HCEC 1CT (cell line): Measurements from ENCODE around the gene PGM2L1.
"Not testable (repeated sequence)": the region's sequence is repeated elsewhere in the genome, so short reads cannot be mapped to it uniquely, and the experiment has no call there.

Experiments
- DNase-seq: peaks from one replicate; pipeline ENCODE4 v3.0.0-alpha.2; 2017

Gene PGM2L1

GRCh38 chr11:74398244-74399159 lies at the start of gene PGM2L1:
Gene PGM2L1, minus strand, starts transcription at chr11:74398433. Its CDS starts 272 bp downstream, at chr11:74398161.
- peak; percentile 96 for DNase-seq

GRCh38 chr11:74447720-74448119 lies 49.5 kb upstream of the PGM2L1 start:
- DNase-seq, result no peak

GRCh38 chr11:74446532-74446938 lies 48.3 kb upstream of the PGM2L1 start:
- DNase-seq, result no peak

DNA sequence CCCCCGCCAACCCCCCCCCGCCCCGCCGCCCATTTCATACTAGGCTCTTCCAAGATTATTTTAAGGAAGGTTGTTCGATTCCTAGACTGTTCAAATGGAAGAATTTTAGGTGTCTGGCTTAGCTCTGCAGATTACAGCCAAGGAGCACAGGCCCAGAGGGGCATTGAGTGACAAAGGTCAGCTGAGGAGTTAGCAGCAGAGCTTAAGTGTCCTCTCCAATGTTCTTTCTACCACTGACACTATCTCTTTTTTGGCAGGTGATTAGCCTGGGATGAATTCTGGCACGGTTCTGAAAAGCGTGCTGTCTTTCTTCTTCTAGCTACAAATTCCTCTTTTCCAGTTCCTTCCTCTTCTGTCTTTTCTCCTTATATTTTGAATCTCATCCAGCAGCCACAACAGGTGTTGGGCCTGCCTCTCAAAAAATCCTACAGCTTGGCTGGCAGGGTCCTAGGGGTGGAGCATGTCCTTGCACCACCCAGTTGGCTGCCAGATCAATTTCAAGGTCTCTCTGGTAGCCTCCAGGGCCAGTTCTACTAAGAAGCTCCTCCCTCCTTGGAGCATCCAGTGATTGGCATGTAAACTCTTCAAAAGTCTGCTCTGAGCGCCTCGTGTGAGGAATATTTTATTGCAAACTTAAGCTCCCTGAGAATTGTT lies 46.1 kb upstream of the PGM2L1 start:
- no peak for DNase-seq

- no peak for DNase-seq
Observed at GRCh38 chr11:74443071-74443864, 45.0 kb upstream of the PGM2L1 start.

DNA sequence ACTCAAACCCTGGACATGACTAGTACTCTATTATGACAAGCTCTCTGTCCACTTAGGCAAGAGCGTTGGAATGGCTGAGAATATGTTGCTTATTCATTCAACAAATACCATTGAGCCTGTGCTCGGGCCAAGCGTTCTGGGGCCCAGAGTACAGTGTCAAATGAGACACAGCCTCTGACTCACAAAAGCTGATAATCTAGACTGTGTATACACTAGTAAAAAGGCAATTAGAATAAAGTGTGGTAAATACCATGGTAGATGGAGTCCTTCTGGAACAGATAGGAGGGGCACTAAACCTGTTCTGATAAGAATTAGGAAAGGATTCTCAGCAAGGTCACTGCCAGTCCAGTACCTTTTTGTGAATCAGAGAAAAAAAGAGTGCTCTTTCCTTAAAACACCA lies 44.4 kb upstream of the PGM2L1 start:
- DNase-seq, result peak; percentile 5

- DNase-seq, result no peak
Observed at GRCh38 chr11:74438681-74439080, 40.4 kb upstream of the PGM2L1 start.

DNA sequence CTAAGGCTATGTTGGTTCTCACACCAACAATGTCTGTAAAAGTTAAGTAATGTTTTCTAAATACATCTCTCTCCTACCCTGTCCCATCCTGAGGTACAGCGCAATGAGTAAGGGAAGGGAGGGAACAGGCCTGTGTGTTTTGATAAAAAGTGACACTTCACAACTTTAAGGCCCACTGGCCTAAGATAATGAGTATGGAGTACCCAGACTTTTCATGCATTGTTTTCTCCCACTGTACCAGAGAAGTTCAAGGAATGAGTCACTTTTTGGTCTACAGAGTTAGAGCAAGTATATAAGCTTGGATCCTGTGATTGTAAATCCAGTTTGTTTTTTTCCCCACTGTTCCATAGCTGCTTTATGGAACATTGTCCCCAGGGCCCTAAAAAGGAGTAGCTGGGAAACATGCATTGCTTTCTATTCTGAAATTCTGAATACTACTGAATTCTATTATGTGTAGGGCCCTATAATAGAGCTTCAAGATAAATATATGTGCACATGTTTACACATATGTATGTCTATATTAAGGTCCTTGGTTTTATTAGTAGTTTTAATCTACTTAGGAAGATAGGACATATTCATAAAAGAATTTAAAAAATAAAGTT lies 39.3 kb upstream of the PGM2L1 start:
- no peak for DNase-seq

GRCh38 chr11:74434528-74434927 lies 36.3 kb upstream of the PGM2L1 start:
- DNase-seq, result peak; percentile 53

GRCh38 chr11:74429205-74429604 lies 31.0 kb upstream of the PGM2L1 start:
- DNase-seq, result no peak

GRCh38 chr11:74427384-74427886 lies 29.2 kb upstream of the PGM2L1 start:
- DNase-seq, result peak; percentile 9

DNA sequence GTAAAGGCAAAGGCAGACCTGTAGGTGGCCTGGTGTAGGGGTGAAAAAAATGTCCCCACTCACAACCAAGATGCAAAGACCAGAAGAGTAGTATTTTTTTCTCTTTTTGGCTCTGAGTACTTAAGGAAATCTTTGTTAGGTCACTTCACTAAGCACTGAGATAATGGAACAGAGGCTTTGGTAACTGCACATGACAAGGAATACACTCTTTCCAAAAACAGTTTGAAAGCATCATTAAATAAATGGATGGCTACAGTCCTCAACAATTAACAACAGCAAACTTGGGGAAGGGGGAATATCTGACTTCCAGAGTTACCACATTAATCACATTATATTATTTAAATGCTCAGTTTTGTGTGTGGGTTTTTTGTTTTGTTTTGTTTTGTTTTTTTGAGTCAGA lies 26.9 kb upstream of the PGM2L1 start:
- no peak for DNase-seq

GRCh38 chr11:74418509-74418895 lies 20.3 kb upstream of the PGM2L1 start:
- peak; percentile 86 for DNase-seq

GRCh38 chr11:74417860-74418508 lies 19.8 kb upstream of the PGM2L1 start:
- DNase-seq, result peak; percentile 6

DNA sequence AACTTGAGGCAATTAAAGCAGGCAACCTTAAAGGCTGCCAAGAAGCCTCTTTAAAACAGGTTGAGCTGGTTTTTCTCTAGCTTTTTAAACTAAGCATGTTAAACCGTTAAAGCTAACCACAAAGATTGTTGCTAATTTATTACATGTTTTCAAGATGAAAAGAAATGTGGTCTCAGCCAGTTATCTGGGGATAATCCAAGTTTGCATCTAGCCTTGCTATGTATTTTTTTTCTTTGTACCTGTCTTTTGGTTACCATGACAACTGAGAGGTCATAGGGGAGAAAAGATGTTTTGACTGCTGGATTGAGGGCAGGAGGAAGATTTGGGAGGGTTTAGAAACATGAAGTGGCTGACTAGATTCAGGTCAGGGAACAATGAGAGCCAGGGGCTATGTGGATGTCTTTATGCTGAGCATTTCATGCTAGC lies 19.2 kb upstream of the PGM2L1 start:
- DNase-seq, result no peak

GRCh38 chr11:74416974-74417373 lies 18.7 kb upstream of the PGM2L1 start:
- not testable (repeated sequence) for DNase-seq

DNA sequence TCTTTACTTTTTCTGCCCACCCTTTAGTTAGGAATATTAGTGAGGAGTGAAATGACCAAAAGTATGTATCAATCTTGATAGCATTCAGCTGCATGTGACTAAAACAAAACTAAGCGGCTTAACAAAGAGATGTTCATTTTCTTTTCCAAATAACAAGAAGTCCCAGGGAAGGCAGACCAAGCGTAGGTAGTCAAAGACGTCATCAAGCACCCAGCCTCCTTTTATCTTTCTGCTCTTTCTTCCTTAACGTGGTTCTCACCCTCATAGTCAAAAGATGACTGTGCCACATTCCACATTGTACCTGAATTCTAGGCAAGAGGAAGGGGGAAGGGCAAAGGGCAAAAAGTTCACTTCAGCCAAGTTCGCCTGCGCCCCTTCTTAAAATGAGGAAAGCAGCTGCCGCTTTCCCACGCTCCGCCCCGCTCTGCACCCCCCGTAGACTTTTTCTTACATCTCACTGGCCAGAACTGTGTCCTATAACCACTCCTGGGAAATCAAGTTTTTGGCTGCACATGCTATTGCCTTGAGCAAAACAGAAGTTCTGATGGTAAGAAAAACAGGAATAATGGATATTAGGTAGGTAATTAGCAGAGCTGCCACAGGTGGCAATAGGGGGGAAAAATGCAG lies 14.6 kb upstream of the PGM2L1 start:
- no peak for DNase-seq

DNA sequence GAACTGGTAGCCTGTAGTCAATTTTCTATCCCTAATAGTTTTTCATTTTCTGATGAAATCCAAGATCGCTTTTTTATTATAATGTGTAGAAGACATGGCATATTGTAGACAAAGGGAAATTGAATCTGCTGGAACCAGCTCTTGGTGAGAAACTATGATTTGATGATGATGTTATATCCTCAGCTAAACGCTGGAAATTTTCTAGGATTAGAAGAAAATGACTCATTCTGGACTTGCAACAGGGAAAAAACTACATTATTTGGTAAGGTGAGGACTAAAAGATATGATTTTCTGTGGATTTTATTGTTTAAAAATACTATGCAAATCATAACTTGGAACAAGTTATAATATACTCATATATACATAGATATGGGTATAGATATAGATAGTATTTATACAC lies 14.1 kb upstream of the PGM2L1 start:
- peak; percentile 31 for DNase-seq

- DNase-seq, result no peak
Observed at GRCh38 chr11:74409633-74410032, 11.4 kb upstream of the PGM2L1 start.

GRCh38 chr11:74403607-74404321 lies 5.5 kb upstream of the PGM2L1 start:
- no peak for DNase-seq

DNA sequence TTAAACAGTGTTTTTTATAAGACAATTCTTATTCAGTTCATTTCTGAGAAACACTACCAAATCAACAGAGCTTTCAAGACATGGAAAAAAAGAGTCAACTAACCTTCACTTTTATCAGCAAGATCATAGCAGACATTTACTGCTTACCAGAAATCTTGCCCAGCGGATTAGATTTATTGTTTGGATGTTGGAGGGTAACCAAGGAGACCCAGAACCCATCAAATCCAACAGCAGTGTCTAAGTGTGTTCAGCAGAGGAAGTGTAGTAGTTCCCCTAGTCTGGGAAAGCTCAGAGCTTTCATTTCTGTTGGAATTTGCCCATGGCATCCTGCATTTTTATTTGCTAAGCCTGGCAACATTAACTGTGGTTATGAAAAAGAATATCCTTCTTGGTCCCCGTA lies 2.4 kb upstream of the PGM2L1 start:
- no peak for DNase-seq
